ENCODE data around the gene POLD4.

The POLD4 gene

GRCh38 chr11:67373648-67374570 lies 20.6 kb upstream of the POLD4 start:
- peak overlapping the region; percentile 46; the same call in 1 of the 2 replicates for H3K9ac ChIP-seq
- no peaks in the 10 kb centered on the region for H3K79me2 ChIP-seq (ENCODE audit: insufficient read depth, low read depth)
- no peak overlapping the region for H3K4me3 ChIP-seq (IDR thresholded peaks at IDR 0.05; ENCODE audit: insufficient read depth, low read depth, low read length)
- H3K27me3 ChIP-seq (ENCODE audit: insufficient read depth, low read depth) = peaks cover 39% of the 10 kb centered on the region
- H4K20me1 ChIP-seq (ENCODE audit: insufficient read depth) = no peaks in the 10 kb centered on the region
- H2AFZ ChIP-seq (ENCODE audit: low read depth) = peak overlapping the region; percentile 73
- peaks cover 25% of the 10 kb centered on the region for H3K4me1 ChIP-seq (ENCODE audit: low read depth, poor library complexity, severe bottlenecking)
- no peak overlapping the region for H3K27ac ChIP-seq
- peak overlapping the region; percentile 92 for H3K4me2 ChIP-seq
- peak; percentile 53 for TF ChIP-seq CTCF (conservative IDR thresholded peaks at IDR 0.05; ENCODE audit: low read depth, low read length)
- no peaks in the 10 kb centered on the region for H3K36me3 ChIP-seq (ENCODE audit: insufficient read depth)

GRCh38 chr11:67372993-67373647 lies 19.8 kb upstream of the POLD4 start, which contains the start of gene CLCF1:
CLCF1 (minus strand) TSS chr11:67373598; CDS start chr11:67373539, 59 bp downstream.
- no peak within 1 kb of the TSS for H3K27ac ChIP-seq
- H2AFZ ChIP-seq (ENCODE audit: low read depth) = peak within 1 kb of the TSS; percentile 73
- no peaks in the 10 kb centered on the region for H3K79me2 ChIP-seq (ENCODE audit: insufficient read depth, low read depth)
- H3K4me3 ChIP-seq (IDR thresholded peaks at IDR 0.05; ENCODE audit: insufficient read depth, low read depth, low read length) = no peak within 1 kb of the TSS
- H3K36me3 ChIP-seq (ENCODE audit: insufficient read depth) = no peaks in the 10 kb centered on the region
- TF ChIP-seq CTCF (conservative IDR thresholded peaks at IDR 0.05; ENCODE audit: low read depth, low read length) = no peak
- H3K4me2 ChIP-seq = peak within 1 kb of the TSS; percentile 92
- H3K4me1 ChIP-seq (ENCODE audit: low read depth, poor library complexity, severe bottlenecking) = peaks cover 33% of the 10 kb centered on the region
- H3K9ac ChIP-seq = peak within 1 kb of the TSS; percentile 46; the same call in 1 of the 2 replicates
- H4K20me1 ChIP-seq (ENCODE audit: insufficient read depth) = no peaks in the 10 kb centered on the region
- peaks cover 39% of the 10 kb centered on the region for H3K27me3 ChIP-seq (ENCODE audit: insufficient read depth, low read depth)

DNA sequence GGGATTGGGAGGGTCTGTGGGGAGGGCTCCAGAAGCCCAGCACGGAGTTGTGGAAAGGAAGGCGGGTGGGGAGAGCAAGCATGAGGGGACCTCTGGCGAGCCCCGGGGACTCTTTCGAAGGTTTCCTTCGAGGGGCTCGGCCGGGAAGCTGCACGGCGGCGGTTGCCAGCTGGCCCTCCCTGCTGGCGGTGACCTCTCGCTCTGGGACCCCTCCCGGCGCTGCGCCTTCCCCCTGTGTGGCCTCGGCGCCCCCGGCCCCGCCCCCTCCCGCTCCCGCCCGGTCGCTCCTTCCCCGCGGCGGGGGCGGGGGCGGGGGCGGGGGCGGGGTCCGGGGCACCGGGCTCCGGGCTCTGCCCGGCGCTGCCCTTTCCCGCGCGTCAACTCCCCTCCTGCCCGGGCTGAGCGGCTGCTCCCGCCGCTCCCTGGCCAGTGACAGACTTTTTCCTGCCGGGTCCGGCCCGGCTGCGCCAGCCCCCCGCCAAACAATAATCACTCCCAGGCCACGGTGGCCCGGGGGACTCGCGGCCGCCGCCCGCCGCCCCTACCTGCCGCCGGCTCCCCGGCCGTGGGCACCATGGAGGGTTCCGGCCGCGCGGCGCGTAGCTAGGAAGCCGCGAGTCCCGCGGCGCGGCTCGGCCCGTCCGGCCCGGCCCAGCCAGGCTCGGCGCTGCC lies 19.1 kb upstream of the POLD4 start:
- no peak for TF ChIP-seq CTCF (conservative IDR thresholded peaks at IDR 0.05; ENCODE audit: low read depth, low read length)
- Histone ChIP-seq H3K27ac (no peak overlapping the region), H3K4me2 (no peak overlapping the region; the same call in 1 of the 2 replicates), H3K4me3 (IDR thresholded peaks at IDR 0.05; ENCODE audit: insufficient read depth, low read depth, low read length) (no peak overlapping the region), H3K36me3 (ENCODE audit: insufficient read depth) (no peaks in the 10 kb centered on the region), H3K79me2 (ENCODE audit: insufficient read depth, low read depth) (no peaks in the 10 kb centered on the region), H3K27me3 (ENCODE audit: insufficient read depth, low read depth) (peaks cover 36% of the 10 kb centered on the region), H3K4me1 (ENCODE audit: low read depth, poor library complexity, severe bottlenecking) (peaks cover 36% of the 10 kb centered on the region), H4K20me1 (ENCODE audit: insufficient read depth) (no peaks in the 10 kb centered on the region), H3K9ac (peak overlapping the region; percentile 46; the same call in 1 of the 2 replicates), H2AFZ (ENCODE audit: low read depth) (peak overlapping the region; percentile 73)

GRCh38 chr11:67371911-67372320 lies 18.6 kb upstream of the POLD4 start:
- H2AFZ ChIP-seq (ENCODE audit: low read depth) = no peak overlapping the region
- no peak overlapping the region for H3K9ac ChIP-seq
- H4K20me1 ChIP-seq (ENCODE audit: insufficient read depth) = no peaks in the 10 kb centered on the region
- H3K27ac ChIP-seq = no peak overlapping the region
- H3K4me3 ChIP-seq (IDR thresholded peaks at IDR 0.05; ENCODE audit: insufficient read depth, low read depth, low read length) = no peak overlapping the region
- H3K4me2 ChIP-seq = no peak overlapping the region
- H3K4me1 ChIP-seq (ENCODE audit: low read depth, poor library complexity, severe bottlenecking) = peaks cover 36% of the 10 kb centered on the region
- no peaks in the 10 kb centered on the region for H3K79me2 ChIP-seq (ENCODE audit: insufficient read depth, low read depth)
- TF ChIP-seq CTCF (conservative IDR thresholded peaks at IDR 0.05; ENCODE audit: low read depth, low read length) = no peak
- peaks cover 31% of the 10 kb centered on the region for H3K27me3 ChIP-seq (ENCODE audit: insufficient read depth, low read depth)
- H3K36me3 ChIP-seq (ENCODE audit: insufficient read depth) = no peaks in the 10 kb centered on the region
